ENCODE measurements around the gene TRERF1.
"Not testable (repeated sequence)": the region's sequence is repeated elsewhere in the genome, so short reads cannot be mapped to it uniquely, and the experiment has no call there.

Gene TRERF1

GRCh38 chr6:42335896-42336295, 115.8 kb downstream of the TRERF1 start:
- DNase-seq (ENCODE audit: low spot score): no peak

GRCh38 chr6:42334870-42335269, 116.9 kb downstream of the TRERF1 start:
- DNase-seq (ENCODE audit: low spot score): no peak

- no peak for DNase-seq (ENCODE audit: low spot score)
Measured at GRCh38 chr6:42333612-42334011, 118.1 kb downstream of the TRERF1 start.

- DNase-seq (ENCODE audit: low spot score): no peak
Measured at GRCh38 chr6:42332916-42333315, 118.8 kb downstream of the TRERF1 start.

- no peak for DNase-seq (ENCODE audit: low spot score)
Measured at GRCh38 chr6:42331019-42331418, 120.7 kb downstream of the TRERF1 start.

GRCh38 chr6:42326248-42326647, 125.5 kb downstream of the TRERF1 start:
- DNase-seq (ENCODE audit: low spot score): no peak

GRCh38 chr6:42324656-42325324, 126.9 kb downstream of the TRERF1 start:
- not testable (repeated sequence) for DNase-seq (ENCODE audit: low spot score)

- DNase-seq (ENCODE audit: low spot score): no peak
Measured at GRCh38 chr6:42322676-42323075, 129.1 kb downstream of the TRERF1 start.

- DNase-seq (ENCODE audit: low spot score): no peak
Measured at GRCh38 chr6:42321976-42322375, 129.8 kb downstream of the TRERF1 start.

GRCh38 chr6:42320762-42321161, 131.0 kb downstream of the TRERF1 start:
- no peak for DNase-seq (ENCODE audit: low spot score)

- DNase-seq (ENCODE audit: low spot score): no peak
Measured at GRCh38 chr6:42318480-42318879, 133.2 kb downstream of the TRERF1 start.

- no peak for DNase-seq (ENCODE audit: low spot score)
Measured at GRCh38 chr6:42316981-42317380, 134.7 kb downstream of the TRERF1 start.

GRCh38 chr6:42315991-42316970, 135.4 kb downstream of the TRERF1 start:
- peak; percentile 82 for DNase-seq (ENCODE audit: low spot score)

GRCh38 chr6:42315259-42315990, 136.3 kb downstream of the TRERF1 start:
- no peak for DNase-seq (ENCODE audit: low spot score)

- DNase-seq (ENCODE audit: low spot score): no peak
Measured at GRCh38 chr6:42314571-42315258, 137.0 kb downstream of the TRERF1 start.

GRCh38 chr6:42313941-42314570, 137.7 kb downstream of the TRERF1 start:
- peak; percentile 35 for DNase-seq (ENCODE audit: low spot score)

GRCh38 chr6:42313038-42313437, 138.7 kb downstream of the TRERF1 start:
- DNase-seq (ENCODE audit: low spot score): peak; percentile 66

- DNase-seq (ENCODE audit: low spot score): no peak
Measured at GRCh38 chr6:42307141-42307470, 144.6 kb downstream of the TRERF1 start.

- DNase-seq (ENCODE audit: low spot score): no peak
Measured at GRCh38 chr6:42306439-42307140, 145.1 kb downstream of the TRERF1 start.

GRCh38 chr6:42304053-42304712, 147.5 kb downstream of the TRERF1 start:
- no peak for DNase-seq (ENCODE audit: low spot score)
